ENCODE measurements around the gene SUGP2.

SUGP2 gene

GRCh38 chr19:18996796-18997394 lies 36.4 kb downstream of the SUGP2 start:
- Histone ChIP-seq H3K4me3 (ENCODE audit: low read depth in 1 of 5, low read length in 5 of 5) (no peak overlapping the region), H3K9me3 (ENCODE audit: control insufficient read depth in 5 of 5, low read length in 5 of 5) (no peaks in the 10 kb centered on the region), H3K4me1 (ENCODE audit: control insufficient read depth in 5 of 5, insufficient read depth in 5 of 5, low read length in 5 of 5) (peaks cover 0 to 16% (median 5%) of the 10 kb centered on the region in 5 donors), H3K27me3 (ENCODE audit: control insufficient read depth in 5 of 5, insufficient read depth in 4 of 5, low read length in 5 of 5) (no peaks in the 10 kb centered on the region), H3K36me3 (ENCODE audit: control insufficient read depth in 5 of 5, insufficient read depth in 5 of 5, low read length in 5 of 5) (peaks cover 11 to 81% (median 70%) of the 10 kb centered on the region in 5 donors), H3K9ac (ENCODE audit: low read length in 5 of 5) (no peak overlapping the region), H3K27ac (ENCODE audit: low read depth, low read length) (no peak overlapping the region)

GRCh38 chr19:18996351-18996750 lies 37.0 kb downstream of the SUGP2 start:
- Histone ChIP-seq H3K9ac (ENCODE audit: low read length in 5 of 5) (no peak overlapping the region), H3K9me3 (ENCODE audit: control insufficient read depth in 5 of 5, low read length in 5 of 5) (no peaks in the 10 kb centered on the region), H3K27ac (ENCODE audit: low read depth, low read length) (no peak overlapping the region), H3K27me3 (ENCODE audit: control insufficient read depth in 5 of 5, insufficient read depth in 4 of 5, low read length in 5 of 5) (no peaks in the 10 kb centered on the region), H3K4me3 (ENCODE audit: low read depth in 1 of 5, low read length in 5 of 5) (no peak overlapping the region), H3K36me3 (ENCODE audit: control insufficient read depth in 5 of 5, insufficient read depth in 5 of 5, low read length in 5 of 5) (peaks cover 9 to 81% (median 70%) of the 10 kb centered on the region in 5 donors), H3K4me1 (ENCODE audit: control insufficient read depth in 5 of 5, insufficient read depth in 5 of 5, low read length in 5 of 5) (peaks cover 0 to 16% (median 5%) of the 10 kb centered on the region in 5 donors)

DNA sequence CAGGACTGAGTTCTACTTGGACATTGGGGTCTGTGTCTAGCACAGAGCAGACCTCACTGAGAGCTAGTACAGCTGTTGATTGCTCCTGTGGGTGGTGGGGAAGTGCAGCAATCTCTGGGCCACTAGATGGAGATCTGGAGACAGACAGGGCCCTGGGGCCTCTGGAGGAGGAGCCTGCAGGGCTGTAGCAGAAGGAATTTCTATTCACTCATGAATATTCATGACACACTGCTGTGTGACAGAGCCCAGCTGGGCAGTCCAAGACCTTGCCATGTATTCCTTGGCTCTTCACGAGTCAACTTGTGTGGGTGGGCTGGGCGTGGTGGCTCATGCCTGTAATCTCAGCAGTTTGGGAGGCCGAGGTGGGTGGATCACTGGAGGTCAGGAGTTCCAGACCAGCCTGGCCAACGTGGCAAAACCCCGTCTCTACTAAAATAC lies 37.5 kb downstream of the SUGP2 start:
- Histone ChIP-seq H3K9me3 (ENCODE audit: control insufficient read depth in 5 of 5, low read length in 5 of 5) (no peaks in the 10 kb centered on the region), H3K27ac (ENCODE audit: low read depth, low read length) (no peak overlapping the region), H3K27me3 (ENCODE audit: control insufficient read depth in 5 of 5, insufficient read depth in 4 of 5, low read length in 5 of 5) (no peaks in the 10 kb centered on the region), H3K9ac (ENCODE audit: low read length in 5 of 5) (no peak overlapping the region), H3K4me3 (ENCODE audit: low read depth in 1 of 5, low read length in 5 of 5) (no peak overlapping the region), H3K36me3 (ENCODE audit: control insufficient read depth in 5 of 5, insufficient read depth in 5 of 5, low read length in 5 of 5) (peaks cover 7 to 82% (median 72%) of the 10 kb centered on the region in 5 donors), H3K4me1 (ENCODE audit: control insufficient read depth in 5 of 5, insufficient read depth in 5 of 5, low read length in 5 of 5) (peaks cover 0 to 16% (median 5%) of the 10 kb centered on the region in 5 donors)

DNA sequence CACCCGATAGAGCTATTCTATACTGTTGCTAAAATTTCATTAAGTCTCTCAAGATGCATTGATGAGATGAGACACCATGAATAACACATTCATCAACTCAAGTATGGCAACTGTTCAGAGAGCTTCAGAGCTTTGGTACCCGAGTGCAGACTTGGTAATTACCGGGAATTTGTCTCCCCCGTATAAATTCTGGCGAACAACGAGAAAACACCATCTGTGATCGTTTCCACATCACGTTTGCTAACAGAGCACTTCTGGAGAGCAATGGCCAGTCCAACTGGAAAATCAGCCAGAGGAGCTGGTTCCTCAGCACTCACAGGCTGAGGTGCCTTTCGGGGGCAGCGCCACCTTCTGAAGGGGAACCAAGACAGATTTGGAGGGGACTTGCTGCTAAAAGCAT lies 40.2 kb downstream of the SUGP2 start:
- no peak overlapping the region for H3K9ac ChIP-seq (ENCODE audit: low read length in 5 of 5)
- H3K27ac ChIP-seq (ENCODE audit: low read depth, low read length): no peak overlapping the region
- H3K4me1 ChIP-seq (ENCODE audit: control insufficient read depth in 5 of 5, insufficient read depth in 5 of 5, low read length in 5 of 5): peaks cover 0 to 7% (median 4%) of the 10 kb centered on the region in 5 donors
- no peaks in the 10 kb centered on the region for H3K27me3 ChIP-seq (ENCODE audit: control insufficient read depth in 5 of 5, insufficient read depth in 4 of 5, low read length in 5 of 5)
- H3K4me3 ChIP-seq (ENCODE audit: low read depth in 1 of 5, low read length in 5 of 5): no peak overlapping the region
- no peaks in the 10 kb centered on the region for H3K9me3 ChIP-seq (ENCODE audit: control insufficient read depth in 5 of 5, low read length in 5 of 5)
- peaks cover 7 to 64% (median 55%) of the 10 kb centered on the region in 5 donors for H3K36me3 ChIP-seq (ENCODE audit: control insufficient read depth in 5 of 5, insufficient read depth in 5 of 5, low read length in 5 of 5)

- Histone ChIP-seq H3K9ac (ENCODE audit: low read length in 5 of 5) (no peak overlapping the region), H3K4me1 (ENCODE audit: control insufficient read depth in 5 of 5, insufficient read depth in 5 of 5, low read length in 5 of 5) (peaks cover 0 to 7% (median 4%) of the 10 kb centered on the region in 5 donors), H3K27ac (ENCODE audit: low read depth, low read length) (no peak overlapping the region), H3K4me3 (ENCODE audit: low read depth in 1 of 5, low read length in 5 of 5) (no peak overlapping the region), H3K27me3 (ENCODE audit: control insufficient read depth in 5 of 5, insufficient read depth in 4 of 5, low read length in 5 of 5) (no peaks in the 10 kb centered on the region), H3K36me3 (ENCODE audit: control insufficient read depth in 5 of 5, insufficient read depth in 5 of 5, low read length in 5 of 5) (peaks cover 4 to 63% (median 53%) of the 10 kb centered on the region in 5 donors), H3K9me3 (ENCODE audit: control insufficient read depth in 5 of 5, low read length in 5 of 5) (no peaks in the 10 kb centered on the region)
Measured at GRCh38 chr19:18992696-18993095, 40.6 kb downstream of the SUGP2 start.

GRCh38 chr19:18991468-18991867 lies 41.8 kb downstream of the SUGP2 start:
- peaks cover 4 to 55% (median 49%) of the 10 kb centered on the region in 5 donors for H3K36me3 ChIP-seq (ENCODE audit: control insufficient read depth in 5 of 5, insufficient read depth in 5 of 5, low read length in 5 of 5)
- no peaks in the 10 kb centered on the region for H3K9me3 ChIP-seq (ENCODE audit: control insufficient read depth in 5 of 5, low read length in 5 of 5)
- H3K4me1 ChIP-seq (ENCODE audit: control insufficient read depth in 5 of 5, insufficient read depth in 5 of 5, low read length in 5 of 5): peaks cover 0 to 12% (median 9%) of the 10 kb centered on the region in 5 donors
- H3K9ac ChIP-seq (ENCODE audit: low read length in 5 of 5): no peak overlapping the region
- no peaks in the 10 kb centered on the region for H3K27me3 ChIP-seq (ENCODE audit: control insufficient read depth in 5 of 5, insufficient read depth in 4 of 5, low read length in 5 of 5)
- no peak overlapping the region for H3K27ac ChIP-seq (ENCODE audit: low read depth, low read length)
- H3K4me3 ChIP-seq (ENCODE audit: low read depth in 1 of 5, low read length in 5 of 5): no peak overlapping the region

DNA sequence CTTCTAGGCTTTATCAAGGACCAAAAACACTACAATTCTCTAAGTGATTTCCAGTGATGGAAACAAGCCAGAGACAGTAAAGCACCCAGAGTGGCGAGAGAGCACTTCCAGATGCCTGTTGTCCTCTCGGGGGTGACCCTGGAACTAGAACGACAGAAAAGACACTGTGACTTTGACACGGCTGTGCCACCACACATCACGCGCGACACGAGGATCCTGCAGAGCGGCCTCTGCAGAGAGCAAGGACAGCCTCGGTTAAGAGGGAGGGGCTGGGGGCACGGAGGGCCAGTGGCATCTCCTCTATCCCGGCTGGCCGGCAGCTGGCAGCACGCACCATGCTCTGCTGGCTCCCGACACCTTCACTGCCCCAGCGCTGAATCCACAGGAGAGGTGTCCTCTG lies 42.3 kb downstream of the SUGP2 start:
- Histone ChIP-seq H3K4me1 (ENCODE audit: control insufficient read depth in 5 of 5, insufficient read depth in 5 of 5, low read length in 5 of 5) (peaks cover 0 to 15% (median 10%) of the 10 kb centered on the region in 5 donors), H3K36me3 (ENCODE audit: control insufficient read depth in 5 of 5, insufficient read depth in 5 of 5, low read length in 5 of 5) (peaks cover 4 to 55% (median 46%) of the 10 kb centered on the region in 5 donors), H3K4me3 (ENCODE audit: low read depth in 1 of 5, low read length in 5 of 5) (no peak overlapping the region), H3K27me3 (ENCODE audit: control insufficient read depth in 5 of 5, insufficient read depth in 4 of 5, low read length in 5 of 5) (no peaks in the 10 kb centered on the region), H3K9me3 (ENCODE audit: control insufficient read depth in 5 of 5, low read length in 5 of 5) (no peaks in the 10 kb centered on the region), H3K27ac (ENCODE audit: low read depth, low read length) (no peak overlapping the region), H3K9ac (ENCODE audit: low read length in 5 of 5) (no peak overlapping the region)

GRCh38 chr19:18990128-18990708 lies 43.1 kb downstream of the SUGP2 start:
- Histone ChIP-seq H3K9ac (ENCODE audit: low read length in 5 of 5) (no peak overlapping the region), H3K4me3 (ENCODE audit: low read depth in 1 of 5, low read length in 5 of 5) (no peak overlapping the region), H3K4me1 (ENCODE audit: control insufficient read depth in 5 of 5, insufficient read depth in 5 of 5, low read length in 5 of 5) (peaks cover 0 to 22% (median 16%) of the 10 kb centered on the region in 5 donors), H3K36me3 (ENCODE audit: control insufficient read depth in 5 of 5, insufficient read depth in 5 of 5, low read length in 5 of 5) (peaks cover 4 to 47% (median 40%) of the 10 kb centered on the region in 5 donors), H3K27me3 (ENCODE audit: control insufficient read depth in 5 of 5, insufficient read depth in 4 of 5, low read length in 5 of 5) (peaks cover 0 to under 1% (median 0%) of the 10 kb centered on the region in 5 donors), H3K9me3 (ENCODE audit: control insufficient read depth in 5 of 5, low read length in 5 of 5) (no peaks in the 10 kb centered on the region), H3K27ac (ENCODE audit: low read depth, low read length) (no peak overlapping the region)

GRCh38 chr19:18989316-18989715 lies 44.0 kb downstream of the SUGP2 start:
- Histone ChIP-seq H3K27me3 (ENCODE audit: control insufficient read depth in 5 of 5, insufficient read depth in 4 of 5, low read length in 5 of 5) (peaks cover 0 to 6% (median 0%) of the 10 kb centered on the region in 5 donors), H3K36me3 (ENCODE audit: control insufficient read depth in 5 of 5, insufficient read depth in 5 of 5, low read length in 5 of 5) (peaks cover 4 to 39% (median 33%) of the 10 kb centered on the region in 5 donors), H3K4me1 (ENCODE audit: control insufficient read depth in 5 of 5, insufficient read depth in 5 of 5, low read length in 5 of 5) (peaks cover 0 to 30% (median 22%) of the 10 kb centered on the region in 5 donors), H3K27ac (ENCODE audit: low read depth, low read length) (no peak overlapping the region), H3K4me3 (ENCODE audit: low read depth in 1 of 5, low read length in 5 of 5) (no peak overlapping the region), H3K9me3 (ENCODE audit: control insufficient read depth in 5 of 5, low read length in 5 of 5) (no peaks in the 10 kb centered on the region), H3K9ac (ENCODE audit: low read length in 5 of 5) (no peak overlapping the region)

- H3K4me1 ChIP-seq (ENCODE audit: control insufficient read depth in 5 of 5, insufficient read depth in 5 of 5, low read length in 5 of 5): peaks cover 0 to 34% (median 22%) of the 10 kb centered on the region in 5 donors
- H3K27me3 ChIP-seq (ENCODE audit: control insufficient read depth in 5 of 5, insufficient read depth in 4 of 5, low read length in 5 of 5): peaks cover 0 to 9% (median 6%) of the 10 kb centered on the region in 5 donors
- H3K36me3 ChIP-seq (ENCODE audit: control insufficient read depth in 5 of 5, insufficient read depth in 5 of 5, low read length in 5 of 5): peaks cover 0 to 21% (median 15%) of the 10 kb centered on the region in 5 donors
- no peaks in the 10 kb centered on the region for H3K9me3 ChIP-seq (ENCODE audit: control insufficient read depth in 5 of 5, low read length in 5 of 5)
- no peak overlapping the region for H3K27ac ChIP-seq (ENCODE audit: low read depth, low read length)
- no peak overlapping the region for H3K4me3 ChIP-seq (ENCODE audit: low read depth in 1 of 5, low read length in 5 of 5)
- no peak overlapping the region for H3K9ac ChIP-seq (ENCODE audit: low read length in 5 of 5)
Measured at GRCh38 chr19:18987456-18987855, 45.9 kb downstream of the SUGP2 start.
